HS-27A (cell line): Measurements from ENCODE around the gene SLC25A43.
"Not testable (repeated sequence)": the region's sequence is repeated elsewhere in the genome, so short reads cannot be mapped to it uniquely, and the experiment has no call there.

Experiments
- DNase-seq: peaks from one replicate; pipeline ENCODE4 v3.0.0-alpha.2; 2012; ENCODE audit warnings: low read depth, missing footprints

The SLC25A43 gene

DNA sequence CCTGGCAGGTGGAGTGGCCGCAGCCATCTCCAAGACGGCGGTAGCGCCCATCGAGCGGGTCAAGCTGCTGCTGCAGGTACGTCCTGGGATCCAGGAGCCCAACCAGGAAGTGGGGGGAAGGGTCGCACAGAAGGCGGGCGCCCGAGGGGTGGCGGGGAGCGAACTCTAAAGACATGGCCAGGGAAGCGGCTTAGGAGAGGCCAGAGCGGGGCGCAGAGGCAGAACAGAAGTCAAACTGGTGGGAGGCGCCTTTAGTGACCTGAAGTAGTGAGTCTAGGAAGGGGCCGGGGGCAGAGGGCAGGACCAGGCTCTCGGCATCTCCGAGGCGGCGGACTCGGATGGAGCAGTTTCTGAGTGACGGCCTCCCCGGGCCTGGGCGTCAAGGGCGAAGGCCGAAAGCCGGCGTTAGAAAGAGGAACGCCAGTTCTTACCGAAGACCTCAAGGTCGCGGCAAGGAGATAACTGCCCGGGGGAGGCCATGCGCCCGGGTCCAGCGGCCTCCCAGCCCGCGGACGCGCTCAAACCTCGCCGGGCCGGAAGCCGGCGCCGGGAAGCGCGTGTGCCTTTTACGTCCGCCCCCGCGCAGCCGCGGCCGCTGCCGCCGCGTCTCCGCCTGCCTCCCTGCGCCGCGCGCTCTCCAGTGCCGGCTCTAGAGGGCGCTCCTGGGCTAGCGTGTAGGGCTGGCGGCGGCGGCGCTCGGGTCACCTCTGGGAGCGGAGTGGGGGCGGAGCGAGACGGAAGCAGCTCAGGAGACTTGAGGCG, 69.6 kb downstream of the SLC25A43 start:
- DNase-seq, result no peak

DNA sequence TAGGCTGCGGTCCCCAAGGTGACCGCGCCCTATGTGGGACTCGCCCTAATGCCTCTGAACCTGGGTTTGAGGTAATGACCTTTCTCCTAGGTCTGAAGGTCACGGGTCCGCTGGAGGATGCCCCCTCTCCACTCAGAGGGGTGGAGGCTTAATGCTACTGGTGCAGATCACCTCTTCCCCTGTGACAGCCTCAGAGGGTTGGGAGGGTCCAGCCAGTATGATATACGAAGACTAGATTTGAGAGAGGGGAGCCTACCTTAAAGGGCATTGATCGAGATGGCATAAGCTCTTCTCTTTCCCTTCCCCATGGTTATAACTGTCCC, 70.1 kb downstream of the SLC25A43 start:
- no peak for DNase-seq

DNA sequence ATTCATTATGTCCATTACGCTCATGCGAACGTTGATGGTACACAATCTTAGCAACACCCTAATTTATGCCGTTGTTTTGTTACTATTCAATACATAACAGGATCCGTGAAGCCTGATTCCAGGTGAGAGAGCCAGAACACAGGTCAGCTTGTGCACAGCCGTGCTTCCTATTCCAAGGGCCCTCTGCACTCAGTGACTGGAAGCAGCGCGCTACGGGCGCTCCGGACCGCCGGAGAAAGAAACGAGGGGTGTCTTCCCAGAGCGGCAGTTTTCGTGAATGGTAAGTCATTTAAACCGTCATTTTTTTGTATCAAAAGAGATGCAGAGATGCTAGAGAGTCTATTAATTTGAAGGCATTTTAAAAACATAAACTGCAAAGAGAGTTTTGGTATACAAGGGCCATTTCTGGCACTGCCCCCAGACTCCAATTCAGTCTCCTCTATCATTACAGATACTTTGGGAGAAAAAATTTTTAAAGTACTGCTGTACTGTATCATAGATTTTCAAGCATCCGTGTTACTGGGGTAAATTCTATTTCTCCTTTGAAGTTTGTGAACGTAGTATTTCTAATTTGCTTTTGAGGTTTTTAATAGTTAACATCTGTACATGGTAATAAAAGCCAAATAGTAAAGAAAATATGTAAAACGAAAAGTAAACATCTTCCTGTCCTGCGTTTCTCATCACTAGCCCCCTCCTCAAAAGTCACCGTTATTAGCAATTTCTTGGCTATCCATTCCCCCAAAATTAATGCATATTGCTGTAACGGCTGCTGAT, 75.7 kb downstream of the SLC25A43 start:
- DNase-seq, result no peak

DNA sequence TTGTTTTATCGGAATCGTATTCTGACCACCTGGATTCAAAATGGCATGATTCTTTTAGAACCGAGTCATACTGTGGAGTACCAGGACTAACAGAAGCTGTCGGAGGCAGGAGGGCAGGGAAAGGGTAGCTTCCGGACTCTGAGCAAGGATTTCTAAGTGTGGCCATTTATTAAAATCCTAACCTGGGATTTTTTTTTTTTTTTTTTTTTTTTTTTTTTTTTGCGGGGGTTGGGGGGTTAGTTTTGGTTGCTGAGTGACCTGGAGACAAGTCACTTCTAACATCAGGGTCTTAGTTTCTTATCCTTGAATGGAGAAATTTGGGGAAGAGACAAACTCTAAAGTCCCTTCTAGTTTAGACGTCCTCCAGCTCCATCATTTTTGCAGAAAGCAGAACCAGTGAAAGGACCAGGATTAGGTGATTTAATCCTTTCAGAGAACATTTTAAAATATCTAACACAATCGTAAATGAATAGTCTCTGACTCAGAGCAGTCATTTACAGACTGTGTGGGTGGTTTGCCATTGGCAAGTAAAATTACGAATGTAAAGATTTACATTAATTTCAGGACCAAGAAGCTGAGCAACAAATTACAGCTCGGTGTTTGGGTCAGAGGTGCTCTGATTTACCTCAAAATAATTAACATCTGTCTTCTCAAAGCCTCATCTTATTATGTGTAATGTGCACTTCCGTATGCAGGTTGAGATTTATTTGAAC, 76.4 kb downstream of the SLC25A43 start:
- DNase-seq, result no peak

DNA sequence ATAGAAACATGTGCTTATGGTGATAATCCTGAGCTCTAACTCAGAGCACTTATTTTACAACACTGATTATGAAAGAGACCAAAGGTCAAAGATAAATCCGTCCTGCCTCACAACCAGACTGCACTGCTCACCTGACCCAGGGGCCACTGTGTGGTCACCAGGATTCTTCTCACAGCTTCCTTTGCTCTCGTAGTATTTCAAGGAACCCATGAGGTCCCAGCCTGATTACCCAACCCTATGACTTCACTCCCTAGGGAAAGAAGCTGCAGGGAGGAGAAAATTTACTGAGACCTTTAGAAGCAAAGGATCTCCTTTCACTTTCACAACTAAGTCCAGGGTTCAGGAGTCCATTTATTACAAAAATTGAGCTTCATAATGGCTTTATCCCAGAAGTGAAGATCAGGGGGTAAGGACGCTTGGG, 78.7 kb downstream of the SLC25A43 start:
- no peak for DNase-seq

DNA sequence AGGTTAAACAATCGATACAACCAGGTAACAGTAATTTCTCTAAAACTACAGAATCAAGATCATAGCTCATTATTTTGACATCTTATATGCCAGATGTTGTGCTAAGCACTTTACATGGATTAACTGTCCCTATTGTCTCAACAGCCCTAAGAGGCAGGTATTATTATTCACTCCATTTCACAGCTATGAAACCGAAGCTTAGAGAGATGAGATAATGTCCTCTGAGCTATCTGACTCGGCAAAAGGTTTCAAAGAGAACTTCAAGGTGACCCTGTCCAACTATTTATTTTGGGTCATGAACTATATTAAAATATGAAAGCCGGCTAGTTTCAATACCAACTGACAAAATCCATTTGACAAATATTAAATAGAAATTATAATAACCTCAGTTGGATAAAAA, 79.4 kb downstream of the SLC25A43 start:
- DNase-seq, result no peak

DNA sequence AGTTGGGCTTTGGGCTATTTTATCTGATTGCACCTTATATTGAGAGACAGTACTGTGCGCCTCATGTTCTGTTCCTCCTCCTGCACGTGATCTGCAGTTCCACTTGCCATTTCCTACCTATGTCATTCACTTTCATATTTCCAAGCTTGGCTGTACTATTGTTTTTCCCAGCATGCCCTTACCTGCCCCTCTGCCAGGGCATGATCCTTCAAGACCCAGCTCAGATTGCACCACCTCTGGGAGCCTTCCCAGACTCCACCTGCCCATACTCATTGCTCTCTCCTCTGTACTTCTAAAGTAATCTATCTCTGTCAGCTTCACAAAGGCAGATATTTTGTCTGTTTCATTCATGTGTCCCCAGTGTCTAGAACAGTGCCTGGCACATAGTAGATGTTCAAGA, 80.7 kb downstream of the SLC25A43 start:
- no peak for DNase-seq

DNA sequence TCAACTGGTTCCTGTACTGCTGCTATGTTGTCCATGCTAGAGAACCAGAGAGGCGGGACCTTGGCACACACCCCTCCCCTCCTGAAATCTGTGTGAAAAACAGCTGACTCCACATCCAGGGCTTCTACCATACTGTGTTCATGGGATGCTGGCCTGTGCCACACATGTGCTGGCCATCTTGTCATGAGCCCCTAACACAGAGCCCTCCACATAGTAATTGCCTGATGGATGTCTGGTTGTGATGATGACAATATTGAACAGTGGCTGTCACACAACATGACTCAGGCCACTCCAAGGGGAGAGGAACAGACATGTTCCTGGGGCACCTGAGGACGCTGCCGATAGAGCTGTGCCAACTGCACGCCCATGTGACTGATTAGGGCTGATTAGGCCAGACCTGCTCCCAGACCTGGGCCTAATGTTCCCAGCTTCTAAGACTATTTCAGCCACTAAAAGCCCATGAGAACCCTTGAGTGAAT, 82.2 kb downstream of the SLC25A43 start:
- DNase-seq, result no peak

DNA sequence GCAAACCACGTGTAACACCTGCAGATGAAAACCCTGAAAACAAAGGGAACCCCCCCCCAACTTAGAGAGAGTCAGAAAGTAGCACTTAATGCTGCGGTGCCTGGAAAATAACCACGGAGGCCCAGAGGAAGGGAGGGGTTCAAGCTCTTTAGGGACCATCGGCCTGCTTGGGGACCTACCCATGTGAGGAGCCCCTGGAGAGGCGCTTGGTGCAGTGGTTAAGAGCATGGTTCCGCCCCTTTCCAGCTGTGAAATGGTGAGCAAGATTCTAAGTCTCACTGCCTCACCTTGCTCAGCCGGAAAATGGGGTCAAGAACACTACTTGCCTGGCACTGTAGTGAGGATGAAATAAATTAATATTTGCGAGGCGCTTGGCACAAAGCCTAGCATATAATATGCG, 82.9 kb downstream of the SLC25A43 start:
- no peak for DNase-seq

DNA sequence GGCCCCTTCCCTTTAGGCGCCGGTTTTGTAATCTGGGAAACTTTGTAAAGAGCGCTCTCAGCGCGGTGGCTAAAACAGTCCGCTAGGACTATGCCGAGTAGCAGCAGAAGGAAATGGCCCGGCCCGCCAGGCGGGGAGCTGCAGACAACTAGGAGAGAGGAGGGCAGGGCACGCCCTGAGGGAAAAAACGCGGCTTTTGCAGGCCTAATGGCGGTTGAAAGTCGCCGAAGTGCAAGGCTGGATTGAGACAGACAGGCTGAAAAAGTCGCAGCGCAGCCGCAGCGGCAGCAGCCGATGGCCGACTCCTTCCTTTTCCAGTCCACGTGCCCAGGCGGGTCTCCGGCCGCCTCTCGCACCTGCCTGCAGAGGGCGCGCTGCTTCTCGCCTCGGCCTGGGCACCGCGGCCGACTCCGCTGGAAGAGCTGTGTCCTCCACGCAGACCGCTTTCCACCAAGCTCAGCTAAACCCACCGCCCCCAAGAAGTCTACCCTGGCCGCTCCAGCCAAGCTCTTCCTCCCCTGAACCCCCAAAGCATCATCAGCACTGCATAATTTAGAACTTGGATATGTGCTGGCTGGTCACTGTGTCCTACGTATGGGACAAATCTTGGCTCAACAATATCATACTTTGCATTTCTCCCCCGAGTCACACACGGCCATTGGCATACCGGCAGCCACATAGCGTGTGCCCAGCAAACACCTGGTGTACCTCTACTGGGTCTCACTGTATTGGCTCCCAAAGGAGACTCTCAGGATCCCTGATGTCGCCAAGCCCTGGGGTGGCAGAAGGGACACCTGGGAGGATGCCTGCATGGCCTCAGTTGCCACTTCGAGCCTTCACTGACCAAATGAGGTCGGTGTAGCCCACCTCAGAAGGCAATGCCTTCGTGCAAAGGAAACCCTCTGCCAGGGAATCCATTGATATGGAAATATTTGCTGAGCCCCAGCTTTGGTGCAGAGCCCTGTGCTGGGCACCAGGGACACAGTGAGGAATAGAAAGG, 83.6 kb downstream of the SLC25A43 start:
- no peak for DNase-seq

DNA sequence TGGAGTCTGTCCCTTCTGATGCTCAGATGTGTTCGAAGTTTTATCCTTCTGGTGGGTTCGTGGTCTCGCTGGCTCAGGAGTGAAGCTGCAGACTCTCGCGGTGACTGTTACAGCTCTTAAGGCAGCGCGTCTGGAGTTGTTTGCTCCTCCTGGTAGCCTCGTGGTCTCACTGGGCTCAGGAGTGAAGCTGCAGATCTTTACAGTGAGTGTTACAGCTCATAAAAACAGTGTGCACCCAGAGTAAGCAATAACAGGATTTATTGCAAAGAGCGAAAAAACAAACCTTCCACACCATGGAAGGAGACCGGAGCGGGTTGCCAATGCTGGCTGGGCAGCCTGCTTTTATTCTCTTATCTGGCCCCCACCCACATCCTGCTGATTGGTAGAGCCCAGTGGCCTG, 87.6 kb downstream of the SLC25A43 start:
- DNase-seq, result no peak

DNA sequence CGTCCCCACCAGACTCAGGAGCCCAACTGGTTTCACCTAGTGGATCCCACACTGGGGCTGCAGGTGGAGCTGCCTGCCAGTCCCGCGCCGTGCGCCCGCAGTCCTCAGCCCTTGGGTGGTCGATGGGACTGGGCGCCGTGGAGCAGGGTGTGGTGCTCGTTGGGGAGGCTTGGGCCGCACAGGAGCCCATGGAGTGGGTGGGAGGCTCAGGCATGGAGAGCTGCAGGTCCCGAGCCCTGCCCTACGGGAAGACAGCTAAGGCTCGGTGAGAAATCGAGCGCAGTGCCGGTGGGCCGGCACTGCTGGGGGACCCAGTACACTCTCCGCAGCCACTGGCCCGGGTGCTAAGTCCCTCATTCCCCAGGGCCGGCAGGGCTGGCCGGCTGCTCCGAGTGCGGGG, 88.6 kb downstream of the SLC25A43 start:
- DNase-seq, result not testable (repeated sequence)

DNA sequence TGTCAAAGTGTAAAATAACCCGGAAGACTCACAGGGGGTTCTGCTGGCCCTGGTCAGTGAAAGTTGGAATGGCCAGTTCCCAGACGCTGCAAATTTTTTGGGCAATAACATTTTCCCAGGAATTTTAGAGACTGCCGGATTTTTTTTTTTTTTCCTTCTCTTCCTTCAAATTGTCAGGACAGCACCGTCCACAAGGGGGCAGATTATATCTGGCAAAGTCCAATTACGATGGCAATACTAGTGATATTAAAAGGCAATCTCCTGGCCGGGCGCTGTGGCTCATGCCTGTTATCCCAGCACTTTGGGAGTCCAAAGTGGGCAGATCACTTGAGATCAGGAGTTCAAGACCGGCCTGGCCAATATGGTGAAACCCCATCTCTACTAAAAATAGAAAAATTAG, 89.6 kb downstream of the SLC25A43 start:
- no peak for DNase-seq

DNA sequence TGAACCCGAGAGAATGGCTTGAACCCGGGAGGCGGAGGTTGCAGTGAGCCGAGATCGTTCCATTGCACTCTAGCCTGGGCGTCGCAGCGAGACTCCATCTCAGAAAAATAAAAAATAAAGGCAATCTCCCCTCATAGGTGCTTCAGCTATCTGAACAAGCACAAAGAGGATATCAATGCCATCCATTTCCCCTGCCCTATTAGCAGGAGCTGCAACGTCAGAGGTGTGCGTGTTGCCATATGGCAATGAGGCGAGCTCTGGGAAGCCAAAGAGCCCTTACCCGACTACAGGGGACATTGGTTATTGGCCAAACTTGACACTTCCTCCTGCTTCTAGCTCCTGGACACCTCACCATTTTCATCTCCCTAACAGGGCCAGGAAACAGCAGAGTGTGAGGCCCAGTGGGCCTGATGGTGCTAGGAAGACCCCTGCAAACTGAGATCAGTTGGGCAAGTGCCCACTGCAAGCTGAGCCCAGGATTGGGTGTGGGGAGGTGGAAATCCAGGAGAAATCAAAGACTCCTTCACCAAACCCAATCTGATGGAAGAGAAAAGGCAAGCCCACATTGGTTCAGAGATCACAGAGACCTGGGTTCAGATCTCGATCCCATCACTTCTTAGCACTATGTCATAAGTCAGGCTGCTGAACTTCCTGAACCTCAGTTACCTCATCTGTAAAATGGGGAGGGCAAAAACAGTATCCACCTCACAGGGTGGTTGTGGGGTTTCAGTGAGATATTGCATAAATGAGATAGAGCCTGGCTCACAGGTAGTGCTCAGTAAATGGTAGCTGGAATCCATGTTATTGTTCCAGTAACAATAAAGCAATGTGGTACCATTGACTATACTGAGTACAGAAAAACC, 90.3 kb downstream of the SLC25A43 start:
- DNase-seq, result no peak

DNA sequence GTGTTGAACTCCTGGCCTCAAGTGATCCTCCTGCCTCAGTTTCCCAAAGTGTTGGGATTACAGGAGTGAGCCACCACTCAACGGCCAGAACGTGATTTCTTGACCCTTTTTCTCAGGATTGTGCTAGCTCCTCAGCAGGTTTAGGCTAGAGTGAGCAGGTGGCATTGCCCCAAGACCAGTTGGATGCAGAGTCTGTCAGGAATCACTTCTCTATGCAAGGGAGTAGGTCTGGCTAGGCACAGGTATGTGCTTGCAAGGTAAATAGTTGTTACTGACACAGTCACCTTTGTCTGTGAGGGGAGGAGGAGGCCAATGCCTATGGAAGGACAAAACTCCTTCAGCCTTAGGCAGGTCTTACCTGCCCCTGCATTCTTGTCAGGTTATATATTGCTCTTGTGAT, 93.3 kb downstream of the SLC25A43 start:
- no peak for DNase-seq

DNA sequence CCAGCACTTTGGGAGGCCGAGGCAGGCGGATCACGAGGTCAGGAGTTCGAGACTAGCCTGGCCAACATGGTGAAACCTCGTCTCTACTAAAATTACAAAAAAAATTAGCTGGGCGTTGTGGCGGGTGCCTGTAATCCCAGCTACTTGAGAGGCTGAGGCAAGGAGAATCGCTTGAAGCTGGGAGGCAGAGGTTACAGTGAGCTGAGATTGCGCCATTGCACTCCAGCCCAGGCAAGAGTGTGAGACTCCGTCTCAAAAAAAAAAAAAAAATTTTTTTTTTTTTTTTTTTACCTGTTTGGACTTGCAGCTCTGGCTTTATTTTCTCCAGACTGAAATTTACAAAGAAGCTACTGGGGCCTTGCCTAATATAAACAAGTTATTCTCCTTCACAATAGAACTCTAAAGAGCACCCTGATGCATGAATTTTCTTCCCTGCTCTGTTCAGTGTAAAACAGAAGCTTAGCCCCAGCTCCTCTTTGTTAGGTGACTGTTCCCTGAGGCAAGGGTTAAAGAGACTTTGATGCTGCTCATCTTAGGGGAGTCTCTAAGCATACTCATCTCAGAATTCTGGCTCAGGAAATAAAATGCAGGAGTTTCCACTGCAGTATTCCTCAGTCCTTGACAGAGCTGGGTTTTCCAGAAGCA, 94.8 kb downstream of the SLC25A43 start:
- DNase-seq, result not testable (repeated sequence)

DNA sequence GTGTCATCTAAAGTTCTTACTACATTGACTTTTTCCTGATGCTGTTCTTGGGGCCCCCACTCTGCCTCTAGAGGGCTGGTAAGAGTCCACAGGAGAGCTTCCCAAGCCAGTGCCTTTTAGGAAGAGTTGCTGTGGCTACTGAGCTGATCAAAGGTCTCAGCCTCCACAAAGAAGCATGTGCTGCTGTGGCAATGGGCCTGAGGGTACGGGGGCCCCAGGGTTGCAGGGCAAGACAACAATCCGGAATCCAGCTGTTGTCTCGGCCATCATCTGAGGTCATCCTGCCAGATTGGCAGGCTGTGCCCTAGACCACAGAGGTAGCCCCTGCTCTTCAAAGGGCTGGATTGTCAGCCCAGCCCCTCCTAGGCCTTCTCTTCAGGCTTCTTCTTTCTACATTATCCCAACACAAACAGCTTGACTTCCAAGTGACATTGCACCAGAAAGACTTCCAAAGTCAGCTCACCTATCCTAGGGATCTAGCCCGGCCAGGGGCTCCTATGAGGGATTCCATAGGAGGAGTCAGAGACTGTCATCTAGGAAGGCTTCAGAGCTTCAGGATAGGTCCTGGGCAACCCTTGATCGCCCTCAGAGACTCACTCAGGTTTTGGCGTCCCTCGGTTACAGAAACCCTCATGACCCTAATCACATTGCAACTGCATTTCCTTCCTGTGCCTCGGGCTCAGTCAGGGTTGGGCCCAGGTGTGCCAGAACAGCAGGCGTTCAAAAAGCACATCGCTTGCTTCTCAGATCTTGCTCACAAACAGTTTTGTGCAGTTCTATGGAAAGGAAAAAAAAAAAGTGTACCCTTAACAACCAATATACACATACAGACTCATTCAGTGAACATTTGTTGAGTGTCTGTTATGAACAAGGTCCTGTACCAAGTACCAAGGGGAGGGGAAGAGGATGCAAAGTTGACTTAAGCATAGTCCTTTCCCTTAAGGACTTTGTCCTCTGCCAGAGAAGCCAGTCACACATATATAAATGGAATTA, 96.9 kb downstream of the SLC25A43 start:
- no peak for DNase-seq

DNA sequence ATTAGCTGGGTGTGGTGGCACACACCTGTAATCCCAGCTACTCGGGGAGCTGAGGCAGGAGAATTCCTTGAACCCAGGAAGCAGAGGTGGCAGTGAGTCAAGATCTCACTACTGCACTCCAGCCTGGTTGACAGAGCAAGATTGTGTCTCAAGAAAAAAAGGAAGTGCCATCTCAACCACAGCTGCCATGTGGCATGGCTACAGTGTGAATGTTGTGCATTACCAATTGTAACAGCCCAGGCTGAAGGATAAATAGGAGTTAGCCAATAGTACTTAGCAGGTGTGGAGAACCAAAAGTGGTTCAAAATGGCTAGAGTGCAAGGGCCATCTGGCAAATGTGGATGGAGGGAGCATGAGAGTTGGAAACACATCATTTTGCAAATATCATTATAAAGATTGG, 98.0 kb downstream of the SLC25A43 start:
- no peak for DNase-seq
